HEK293T (cell line): ENCODE results near the gene PLEKHA4.
"Not testable (repeated sequence)": the region's sequence is repeated elsewhere in the genome, so short reads cannot be mapped to it uniquely, and the experiment has no call there.

Experiments
- CTCF ChIA-PET: fragments of 350-600 bp; formaldehyde crosslinking; extraction: SDS; loops from one replicate; lab custom pipeline; 2021; ENCODE audit warnings: antibody characterized with exemption, inconsistent platforms; lab: Yijun Ruan, JAX
- POLR2A ChIA-PET: fragments of 350-600 bp; formaldehyde crosslinking; extraction: SDS; loops from one replicate; lab custom pipeline; 2020; ENCODE audit warnings: antibody characterized with exemption, inconsistent platforms; lab: Yijun Ruan, JAX
- DNase-seq: peaks from one replicate; pipeline ENCODE4 v3.0.0; 2012; ENCODE audit warnings: mixed read lengths; ENCODE audit errors: extremely low spot score
- ARNT ChIP-seq: fragments of 450-650 bp; IDR thresholded peaks from 2 replicates; pipeline ENCODE4 v1.6.1; 2017; ENCODE audit warnings: mild to moderate bottlenecking
- BHLHE40 ChIP-seq: fragments of 450-650 bp; IDR thresholded peaks from 2 replicates; pipeline ENCODE4 v1.6.1; 2016; ENCODE audit warnings: mild to moderate bottlenecking, moderate library complexity, borderline replicate concordance
- CTBP1 ChIP-seq: fragments of 450-650 bp; IDR thresholded peaks from 2 replicates; pipeline ENCODE4 v1.6.1; 2016; ENCODE audit warnings: borderline replicate concordance
- ELF4 ChIP-seq: fragments of 450-650 bp; IDR thresholded peaks from 2 replicates; pipeline ENCODE4 v1.6.1; 2017; ENCODE audit warnings: antibody characterized with exemption
- FOXA1 ChIP-seq: fragments of 450-650 bp; IDR thresholded peaks from 2 replicates; pipeline ENCODE4 v1.6.1; 2016; ENCODE audit warnings: mild to moderate bottlenecking
- FOXK2 ChIP-seq: fragments of 450-650 bp; IDR thresholded peaks from 2 replicates; pipeline ENCODE4 v1.6.1; 2016; ENCODE audit warnings: mild to moderate bottlenecking
- FOXM1 ChIP-seq: fragments of 450-650 bp; IDR thresholded peaks from 2 replicates; pipeline ENCODE4 v1.6.1; 2017; ENCODE audit warnings: mild to moderate bottlenecking, borderline replicate concordance
- HDGF ChIP-seq: fragments of 450-650 bp; IDR thresholded peaks from 2 replicates; pipeline ENCODE4 v1.6.1; 2017; ENCODE audit warnings: antibody characterized with exemption, borderline replicate concordance
- L3MBTL2 ChIP-seq: fragments of 450-650 bp; conservative IDR thresholded peaks from 2 replicates; pipeline ENCODE4 v1.6.1; 2016; ENCODE audit warnings: mild to moderate bottlenecking
- LEF1 ChIP-seq: fragments of 450-650 bp; IDR thresholded peaks from 2 replicates; pipeline ENCODE4 v1.6.1; 2017; ENCODE audit warnings: mild to moderate bottlenecking, borderline replicate concordance
- NFRKB ChIP-seq: fragments of 450-650 bp; IDR thresholded peaks from 2 replicates; pipeline ENCODE4 v1.6.1; 2016; ENCODE audit warnings: mild to moderate bottlenecking, moderate library complexity
- PKNOX1 ChIP-seq: fragments of 450-650 bp; IDR thresholded peaks from 2 replicates; pipeline ENCODE4 v1.6.1; 2016
- SP1 ChIP-seq: fragments of 450-650 bp; IDR thresholded peaks from 2 replicates; pipeline ENCODE4 v1.6.1; 2017
- SUZ12 ChIP-seq: fragments of 450-650 bp; IDR thresholded peaks from 2 replicates; pipeline ENCODE4 v1.6.1; 2016; ENCODE audit warnings: mild to moderate bottlenecking
- TARDBP ChIP-seq: fragments of 450-650 bp; IDR thresholded peaks from 2 replicates; pipeline ENCODE4 v1.6.1; 2016
- ZNF384 ChIP-seq: fragments of 450-650 bp; IDR thresholded peaks from 2 replicates; pipeline ENCODE4 v1.6.1; 2016

The PLEKHA4 gene

GRCh38 chr19:48796298-48797083 is 71.9 kb downstream of the PLEKHA4 start:
- CTCF ChIA-PET: interaction anchor here (1.0 to 1.6 kb wide), 5 partner anchors 16 to 201 kb away, joined by 3 to 9 read pairs (median 4); no protein-coding TSS in a partner anchor

GRCh38 chr19:48795685-48796070 is 72.7 kb downstream of the PLEKHA4 start:
- CTCF ChIA-PET: interaction anchor here (0.5 to 1.6 kb wide), 16 partner anchors 12 to 345 kb away, joined by 3 to 10 read pairs (median 4); partner anchors contain the start of gene BCAT2
- TF ChIP-seq LEF1 (no peak), ZNF384 (no peak), TARDBP (no peak), FOXK2 (no peak), BHLHE40 (no peak)
- POLR2A ChIA-PET: interaction anchor here (0.5 to 2.2 kb wide), 9 partner anchors 9 to 181 kb away, joined by 3 to 14 read pairs (median 3); partner anchors contain the start of genes BCAT2, CA11 and FAM83E
- no peak for DNase-seq

More at GRCh38 chr19:48796298-48797083, 71.9 kb downstream of the PLEKHA4 start:
- no peak for TF ChIP-seq NFRKB
- no peak for TF ChIP-seq PKNOX1
- TF ChIP-seq ZNF384: no peak
- DNase-seq: no peak
- POLR2A ChIA-PET: interaction anchor here (0.8 to 2.2 kb wide), 6 partner anchors 8 to 182 kb away, joined by 3 to 14 read pairs (median 4); partner anchors contain the start of genes BCAT2, CA11 and FAM83E

DNA sequence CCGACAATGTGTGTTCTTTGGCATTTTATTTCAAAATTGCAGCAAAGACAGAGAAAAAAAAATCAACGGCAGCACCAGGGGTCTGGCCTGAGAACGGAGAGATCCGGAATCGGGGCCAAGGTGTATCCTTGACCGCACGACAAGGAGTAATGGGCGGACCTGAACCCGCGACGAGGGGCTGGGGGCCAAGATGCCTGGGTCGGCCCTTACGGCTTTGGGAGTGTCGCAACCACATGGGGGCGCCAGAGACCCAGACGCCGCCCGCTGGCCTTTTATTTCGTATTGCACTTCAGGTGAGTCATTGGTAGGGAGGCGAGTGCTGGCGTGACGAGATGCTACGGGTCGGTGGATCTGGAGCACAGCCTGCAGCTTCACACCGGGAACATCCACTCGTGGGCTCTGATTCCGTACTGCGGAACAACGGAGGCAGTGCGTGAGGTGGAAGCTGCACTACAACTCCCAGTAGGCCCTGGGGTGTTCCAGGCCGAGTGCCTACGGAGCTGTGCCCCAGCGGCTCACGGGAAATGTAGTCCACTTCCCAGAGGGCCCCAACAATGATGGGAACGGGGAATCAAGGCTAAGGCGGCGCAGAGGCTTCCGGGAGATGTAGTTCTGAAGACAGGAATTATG is 73.2 kb downstream of the PLEKHA4 start:
- ChIA-PET CTCF (interaction anchor here (0.5 to 1.6 kb wide), 17 partner anchors 12 to 346 kb away, joined by 3 to 10 read pairs (median 3); partner anchors contain the start of gene BCAT2), POLR2A (interaction anchor here (0.5 to 2.2 kb wide), 10 partner anchors 9 to 180 kb away, joined by 3 to 14 read pairs (median 3); partner anchors contain the start of genes BCAT2, CA11 and FAM83E)
- TF ChIP-seq ELF4 (peak; percentile 88), SUZ12 (peak; percentile 99), L3MBTL2 (peak; percentile 84), FOXK2 (no peak), PKNOX1 (no peak)
- DNase-seq: peak; percentile 92

DNA sequence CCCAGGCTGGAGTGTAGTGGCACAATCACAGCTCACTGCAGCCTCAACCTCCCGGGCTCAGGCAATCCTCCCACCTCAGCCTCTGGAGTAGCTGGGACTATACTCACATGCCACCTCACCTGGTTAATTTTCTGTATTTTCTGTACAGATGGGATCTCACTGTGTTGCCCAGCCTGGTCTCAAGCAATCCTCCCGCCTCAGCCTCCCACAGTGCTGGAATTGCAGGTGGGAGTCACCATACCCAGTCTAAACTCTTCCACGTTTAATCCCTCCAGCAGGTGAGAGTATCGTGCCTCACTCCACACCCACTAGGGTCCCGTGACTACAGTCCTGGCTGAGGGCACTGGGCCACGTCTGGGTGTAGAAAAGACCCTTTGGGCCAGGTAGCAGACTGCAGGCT is 74.1 kb downstream of the PLEKHA4 start:
- no peak for DNase-seq
- POLR2A ChIA-PET: no interaction called here
- TF ChIP-seq ZNF384 (no peak), L3MBTL2 (no peak), LEF1 (no peak), SUZ12 (no peak), ELF4 (no peak), FOXM1 (no peak), SP1 (no peak), BHLHE40 (no peak), FOXA1 (no peak), HDGF (no peak), PKNOX1 (no peak), FOXK2 (no peak), NFRKB (no peak), ARNT (no peak), CTBP1 (no peak)
- CTCF ChIA-PET: interaction anchor here (0.7 kb wide), 1 partner anchor 233 kb away, joined by 3 read pairs; no protein-coding TSS in a partner anchor

DNA sequence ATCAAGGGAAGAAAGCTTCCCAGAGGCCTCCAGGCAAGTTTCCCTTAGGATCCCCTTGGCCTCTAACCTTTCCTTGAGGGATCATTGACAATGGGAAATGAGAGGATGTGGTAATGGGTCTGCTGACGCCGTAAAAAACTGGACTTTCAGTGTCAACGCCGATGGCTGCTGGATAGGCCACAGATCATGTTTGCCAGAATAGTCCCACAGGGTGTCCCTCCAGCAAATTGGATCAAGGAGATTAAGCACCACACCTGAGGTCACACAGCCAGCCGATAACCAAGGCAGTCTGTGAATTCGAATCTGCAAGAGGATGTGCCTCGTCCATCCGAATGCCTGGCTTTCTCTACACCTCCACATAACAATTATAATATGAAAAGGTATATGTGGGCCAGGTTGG is 75.1 kb downstream of the PLEKHA4 start:
- POLR2A ChIA-PET: no interaction called here
- CTCF ChIA-PET: no interaction called here
- no peak for TF ChIP-seq TARDBP
- TF ChIP-seq CTBP1: no peak
- TF ChIP-seq FOXM1: no peak
- no peak for TF ChIP-seq ELF4
- TF ChIP-seq HDGF: no peak
- TF ChIP-seq FOXK2: no peak
- no peak for TF ChIP-seq SP1
- TF ChIP-seq BHLHE40: no peak
- TF ChIP-seq NFRKB: no peak
- TF ChIP-seq L3MBTL2: no peak
- no peak for TF ChIP-seq ZNF384
- TF ChIP-seq FOXA1: no peak
- TF ChIP-seq ARNT: no peak
- no peak for TF ChIP-seq SUZ12
- no peak for TF ChIP-seq PKNOX1
- no peak for TF ChIP-seq LEF1
- DNase-seq: no peak

DNA sequence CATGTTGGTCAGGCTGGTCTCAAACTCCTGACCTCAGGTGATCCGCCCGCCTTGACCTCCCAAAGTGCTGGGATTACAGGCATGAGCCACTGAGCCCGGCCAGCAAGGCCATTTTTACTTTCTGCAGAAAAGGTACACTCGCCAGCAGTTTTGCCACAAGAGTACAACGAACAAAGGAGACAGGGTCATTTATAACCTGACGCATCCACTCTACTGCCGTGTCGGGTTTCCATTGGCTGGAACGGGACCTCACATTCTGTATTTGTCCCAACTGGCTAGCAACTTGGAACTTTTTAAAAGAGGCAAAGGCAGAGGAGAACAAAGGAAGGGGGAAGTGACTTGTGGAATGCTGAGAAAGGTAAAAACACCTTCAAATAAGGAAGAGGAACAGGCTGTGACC is 81.1 kb downstream of the PLEKHA4 start:
- POLR2A ChIA-PET, DNase-seq: not testable (repeated sequence)
- CTCF ChIA-PET: interaction anchor here (0.6 to 2.0 kb wide), 6 partner anchors 16 to 232 kb away, joined by 3 to 24 read pairs (median 4); no protein-coding TSS in a partner anchor
